GOT3 (cell line): ENCODE data around the gene CMIP.

Experiments
- DNase-seq: peaks from one replicate; lab custom pipeline; 2025; ENCODE audit warnings: mixed read lengths; lab: John Stamatoyannopoulos, UW

Gene CMIP

DNA sequence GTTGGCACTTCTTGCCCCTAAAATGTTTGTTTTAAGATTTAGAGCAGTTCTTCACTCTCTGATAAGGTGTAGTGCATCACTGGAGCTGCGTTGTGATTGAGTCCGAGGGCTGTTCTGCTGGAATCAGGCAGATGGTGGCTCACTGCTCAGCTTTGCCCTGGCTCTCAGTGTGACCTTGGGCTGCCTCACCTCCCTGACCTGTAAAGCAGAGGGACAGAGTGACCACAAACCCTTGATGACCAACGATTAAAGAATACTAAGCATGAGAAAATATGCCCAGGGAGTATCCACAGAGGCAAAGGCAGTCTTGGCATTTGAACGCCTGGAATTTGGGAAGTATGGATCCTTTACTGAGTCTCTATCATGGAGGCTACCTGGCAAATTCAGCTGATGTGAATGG is 18.1 kb downstream of the CMIP start:
- DNase-seq: no peak

DNA sequence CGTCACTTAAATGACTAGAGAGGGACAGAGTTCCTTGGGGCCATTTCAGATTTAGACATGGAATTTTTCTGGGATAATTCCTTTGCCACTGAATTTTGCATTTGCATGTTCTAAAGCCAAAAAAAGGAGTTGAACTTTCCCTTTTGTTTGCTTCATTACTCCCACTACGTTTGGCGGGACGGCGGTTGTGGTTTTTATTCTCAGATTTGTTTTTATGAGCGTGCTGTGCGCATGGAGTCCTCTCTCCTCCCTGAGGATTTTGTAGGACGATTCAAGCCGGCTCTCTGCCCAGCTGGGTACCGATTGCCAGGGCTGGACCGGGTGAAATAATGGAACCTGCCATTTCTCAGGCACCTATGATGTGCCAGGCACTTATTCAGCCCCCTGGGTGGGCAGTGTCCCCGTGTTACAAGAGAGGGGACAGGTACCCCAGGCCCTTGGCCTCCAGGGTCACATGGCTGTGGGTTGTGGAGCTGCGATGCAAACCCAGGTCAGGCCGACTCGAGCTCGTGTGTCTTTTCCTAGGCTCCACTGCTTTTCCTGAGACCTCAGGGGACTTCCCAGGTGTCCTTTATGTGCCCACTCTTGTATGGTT is 18.8 kb downstream of the CMIP start:
- DNase-seq: no peak

DNA sequence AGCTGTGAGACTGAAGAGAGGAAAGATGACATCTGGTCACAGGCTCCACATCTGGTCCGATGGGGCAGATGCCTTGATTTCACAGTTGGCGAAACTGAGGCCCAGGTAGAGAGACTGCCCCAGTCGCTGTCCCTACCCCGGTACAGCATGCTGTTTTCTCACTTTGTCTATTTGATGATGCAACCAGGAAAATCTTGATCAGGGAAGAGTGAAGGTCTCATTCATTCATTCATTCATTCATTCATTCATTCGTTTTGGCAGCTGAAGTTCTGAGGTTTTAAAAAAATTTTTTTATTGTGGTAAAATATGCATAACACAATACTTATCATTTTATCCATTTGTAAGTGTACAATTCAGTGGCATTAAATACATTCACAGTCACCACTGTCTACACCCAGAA is 19.7 kb downstream of the CMIP start:
- no peak for DNase-seq

DNA sequence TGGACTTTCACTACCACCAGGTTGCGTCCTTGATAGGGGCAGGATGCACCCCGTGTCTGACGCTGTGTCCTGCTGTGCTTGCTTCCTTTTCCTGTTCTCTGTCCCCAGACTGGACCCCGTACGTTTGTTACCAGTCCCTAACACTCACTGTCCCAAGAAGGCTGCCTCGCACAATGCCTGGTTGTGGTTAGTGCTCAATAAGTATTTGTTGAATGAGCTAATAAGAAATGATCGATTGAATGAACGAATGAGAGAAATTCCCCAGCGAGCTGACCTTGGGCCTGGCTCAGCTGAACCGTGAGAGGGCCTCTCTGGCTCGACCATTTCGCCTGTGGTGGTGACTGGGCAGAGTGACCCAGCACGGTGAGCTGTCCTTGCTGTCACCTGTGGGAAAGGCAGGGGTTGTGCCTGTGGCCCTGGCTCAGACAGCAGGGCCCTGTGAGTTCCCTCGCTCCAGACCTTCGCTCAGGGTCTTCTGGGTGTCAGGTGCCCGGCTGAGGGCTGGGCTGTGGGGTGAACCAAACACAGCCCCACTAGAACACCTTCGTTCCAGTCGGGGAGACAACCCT is 20.9 kb downstream of the CMIP start:
- no peak for DNase-seq

DNA sequence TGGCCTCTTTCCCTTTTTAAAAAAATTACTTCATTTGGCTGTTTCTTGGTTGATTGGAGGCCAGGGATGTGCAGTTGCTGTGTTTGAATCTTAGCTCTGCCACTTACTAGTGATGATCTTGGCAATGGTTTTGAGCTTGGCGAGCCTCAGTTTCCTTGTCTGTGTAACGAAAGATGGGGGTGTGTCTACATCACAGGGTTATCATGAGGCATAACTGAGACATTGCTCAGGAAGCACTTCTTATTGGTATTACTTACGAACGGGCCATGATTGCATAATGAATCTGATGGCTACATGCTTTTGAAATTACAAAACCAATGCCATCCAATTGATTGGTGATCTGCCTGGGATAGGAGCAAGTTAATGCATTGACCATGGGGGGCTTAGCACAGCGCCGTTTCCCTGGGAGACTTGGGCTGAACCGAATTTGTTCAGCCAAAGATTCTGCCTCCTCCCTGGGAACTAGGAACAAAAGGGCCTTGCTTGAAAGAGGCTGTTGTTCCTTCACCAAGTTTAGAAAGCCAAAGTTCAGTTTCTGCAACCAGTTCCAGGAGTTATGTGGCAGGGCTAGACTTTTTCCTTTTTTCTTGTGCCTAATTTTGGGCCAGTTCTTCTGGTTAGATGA is 21.9 kb downstream of the CMIP start:
- DNase-seq: no peak

DNA sequence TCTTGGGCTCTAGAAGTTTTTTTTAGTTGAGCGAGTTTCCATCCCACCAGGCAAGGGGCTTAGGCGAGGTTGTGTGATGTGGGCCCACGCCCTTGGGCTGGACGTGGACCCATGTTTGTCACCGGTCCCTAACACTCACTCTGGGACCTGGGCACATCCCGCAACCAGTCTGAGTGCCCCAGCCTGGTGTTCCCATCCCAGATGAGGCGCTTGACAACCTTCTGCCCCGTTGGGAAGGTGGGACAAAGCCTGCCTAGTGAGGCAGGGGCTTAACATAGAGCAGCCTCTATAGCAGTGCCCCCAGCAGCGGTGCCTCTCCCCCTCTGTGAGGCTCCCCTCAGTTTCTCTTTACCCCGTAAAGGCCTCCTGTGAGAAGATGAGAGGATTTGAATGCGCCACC is 22.5 kb downstream of the CMIP start:
- no peak for DNase-seq

DNA sequence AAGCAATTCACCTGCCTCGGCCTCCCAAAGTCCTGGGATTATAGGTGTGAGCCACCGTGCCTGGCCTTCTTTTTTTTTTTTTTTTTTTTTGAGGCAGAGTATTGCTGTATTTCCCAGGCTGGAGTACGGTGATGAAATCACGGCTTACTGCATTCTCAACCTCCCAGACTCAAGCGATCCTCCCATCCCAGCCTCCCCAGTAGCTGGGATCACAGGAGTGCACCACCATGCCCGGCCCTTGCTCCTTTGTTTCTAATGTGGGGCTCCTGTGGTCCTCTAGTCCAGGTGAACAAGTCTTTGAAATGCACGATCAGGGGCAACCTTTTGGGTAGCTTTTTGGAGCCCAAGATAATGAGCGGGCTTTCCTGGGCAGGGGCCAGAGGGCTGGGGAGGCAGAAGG is 23.2 kb downstream of the CMIP start:
- no peak for DNase-seq

DNA sequence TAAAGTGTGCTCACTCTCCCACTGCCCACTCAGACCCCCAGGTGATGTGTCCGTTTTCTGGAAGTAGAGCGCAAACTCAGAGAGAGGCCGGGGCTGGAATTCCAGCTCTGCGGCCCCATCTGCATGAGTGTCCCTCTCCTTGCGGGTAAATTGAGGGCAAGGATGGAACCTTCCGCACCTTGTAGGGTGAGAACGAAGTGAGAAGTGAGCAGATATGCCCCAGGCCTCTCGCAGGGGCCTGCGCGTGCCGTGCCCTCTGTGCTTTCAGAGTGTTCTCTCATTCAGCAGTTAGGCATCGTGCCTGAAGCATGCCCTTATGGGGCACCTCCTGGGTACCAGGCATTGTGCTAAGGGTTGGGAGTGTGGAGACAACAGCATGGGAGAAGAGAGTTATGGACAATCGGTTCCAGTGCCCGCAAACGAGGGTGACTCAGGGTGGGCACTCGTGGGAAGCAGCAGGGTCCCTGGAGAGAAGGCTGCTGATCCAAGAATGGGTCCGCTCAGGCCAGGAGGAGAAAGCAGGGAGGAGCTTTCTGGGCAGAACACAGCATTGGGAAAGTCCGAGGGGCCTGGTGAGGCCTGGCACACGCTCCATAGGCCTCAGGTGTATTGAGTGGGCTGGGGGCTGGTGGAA is 23.8 kb downstream of the CMIP start:
- DNase-seq: no peak

DNA sequence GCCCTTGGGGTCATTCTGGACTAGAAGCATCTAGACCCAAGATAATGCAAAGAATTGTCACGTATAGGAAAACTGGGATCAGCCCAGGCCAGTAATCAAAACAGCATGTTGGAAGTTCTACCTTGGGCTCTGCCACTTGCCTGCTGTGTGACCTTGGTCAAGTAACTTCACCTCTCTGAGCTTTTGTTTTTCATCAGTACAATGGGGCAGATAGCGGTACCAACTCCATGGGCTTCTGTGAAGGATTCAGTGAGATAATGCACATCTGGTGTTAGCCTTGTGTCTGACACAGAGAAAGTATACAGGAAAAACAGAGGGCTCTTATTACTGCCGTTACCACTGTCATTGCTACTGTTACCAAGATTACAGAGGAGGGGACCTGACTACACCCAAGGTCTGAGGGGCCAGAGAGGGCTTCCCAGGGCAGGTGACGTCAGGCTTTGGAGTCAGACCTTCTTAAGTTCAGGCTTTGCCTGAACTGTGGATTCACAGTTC is 24.6 kb downstream of the CMIP start:
- DNase-seq: no peak

DNA sequence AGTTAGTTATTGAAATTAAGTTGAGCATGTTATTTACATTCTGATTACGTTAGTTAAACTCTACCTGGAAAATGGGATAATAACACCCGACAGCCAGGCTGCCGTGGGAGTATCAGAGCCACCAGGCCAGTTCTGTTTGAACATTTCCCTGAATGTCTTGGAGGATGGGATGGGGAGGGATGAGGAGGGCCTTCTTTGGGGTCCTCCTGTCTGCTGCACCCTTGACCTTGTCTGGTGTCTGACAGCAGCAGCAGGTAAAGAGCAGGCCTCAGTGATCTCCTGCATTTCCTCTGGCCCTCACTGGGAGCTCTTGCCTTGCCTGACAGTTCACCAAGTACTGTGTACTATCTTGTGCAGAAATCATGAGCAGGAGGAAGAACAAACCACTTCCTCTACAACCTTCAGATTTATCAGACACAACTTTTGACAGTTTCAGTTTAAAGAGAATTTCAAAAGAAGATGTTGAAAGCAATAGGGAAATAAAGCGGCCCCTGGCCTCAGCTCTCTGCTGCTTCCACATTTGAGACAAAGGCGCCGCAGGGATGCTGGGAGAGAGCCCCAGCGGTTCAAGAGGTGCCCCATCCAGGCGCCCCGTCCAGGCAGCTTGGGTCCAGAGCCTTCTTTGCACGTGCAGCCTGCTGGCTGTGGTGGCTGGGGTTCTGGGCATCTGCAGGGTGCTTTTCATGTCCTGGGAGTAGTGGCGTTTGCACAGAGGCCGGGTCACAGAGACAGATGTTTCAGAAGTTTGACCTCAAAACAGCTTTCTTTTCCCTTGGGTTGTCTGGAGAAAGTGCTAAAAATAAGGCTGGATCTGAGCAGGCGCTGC is 25.3 kb downstream of the CMIP start:
- no peak for DNase-seq

DNA sequence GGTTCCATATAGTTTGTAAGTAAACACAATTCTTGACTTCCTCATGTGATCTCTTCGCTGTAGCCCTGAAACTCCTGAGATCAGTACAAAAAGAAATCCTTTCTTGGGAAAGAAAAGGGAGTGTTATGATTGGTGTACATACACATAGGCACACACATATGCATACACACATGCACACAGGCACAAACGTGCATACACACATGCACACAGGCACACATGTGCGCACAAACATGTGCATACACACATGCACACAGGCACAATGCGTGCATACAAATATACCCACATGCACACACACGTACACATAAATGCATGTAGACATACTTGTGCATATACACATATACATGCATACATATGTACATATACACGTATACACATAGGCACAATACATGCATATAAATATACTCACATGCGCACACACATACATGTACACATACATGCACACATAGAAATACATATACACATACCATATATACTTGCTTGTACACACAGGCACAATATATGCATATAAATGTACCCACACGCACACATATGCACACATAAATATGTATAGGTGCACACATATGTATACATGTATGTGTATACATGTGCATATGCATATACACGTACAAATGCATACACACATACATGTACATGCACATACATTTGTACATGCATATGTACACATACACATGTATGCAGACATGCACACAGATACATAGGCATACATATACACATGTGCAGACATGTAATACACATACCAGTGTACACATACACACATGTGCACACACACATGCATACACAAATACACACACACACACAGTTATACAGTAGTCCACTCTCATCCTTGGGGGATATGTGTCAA is 26.4 kb downstream of the CMIP start:
- no peak for DNase-seq

DNA sequence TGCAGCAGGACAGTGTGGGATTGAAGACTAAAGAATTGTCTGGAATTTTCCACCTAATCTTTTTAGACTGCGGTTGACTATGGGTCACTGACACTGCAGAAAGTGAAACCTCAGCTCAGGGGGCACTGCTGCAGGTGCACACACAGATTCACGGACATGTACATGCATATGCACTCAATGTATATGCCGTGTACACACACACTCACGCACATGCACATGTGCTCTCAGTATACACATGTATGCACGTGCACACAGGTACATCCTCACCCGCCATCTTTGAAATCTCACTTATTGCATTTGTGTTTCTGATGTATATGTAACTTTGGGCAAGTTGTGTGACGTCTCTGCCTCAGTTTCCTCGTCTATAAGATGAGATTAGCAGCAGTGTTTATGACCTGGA is 27.3 kb downstream of the CMIP start:
- no peak for DNase-seq

DNA sequence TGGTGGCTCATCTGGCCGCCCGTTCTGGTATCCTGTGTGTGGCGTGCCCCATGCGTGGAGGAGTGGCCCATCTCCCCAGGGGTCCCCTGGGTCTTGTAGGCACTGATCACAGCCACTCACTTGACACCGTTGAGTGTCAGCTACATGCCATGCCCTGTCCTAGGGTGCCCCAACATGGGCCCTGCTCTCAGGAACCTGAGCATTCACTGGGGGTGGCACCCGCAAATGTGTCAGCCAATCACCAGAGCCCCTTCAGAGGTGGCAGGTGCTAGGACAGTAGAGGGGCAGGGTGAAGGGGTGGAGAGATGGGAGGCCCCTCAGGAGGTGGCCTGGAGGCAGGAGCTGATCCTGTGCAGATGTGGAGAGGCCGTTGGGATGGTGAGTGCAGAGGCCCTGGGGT is 27.8 kb downstream of the CMIP start:
- DNase-seq: no peak

DNA sequence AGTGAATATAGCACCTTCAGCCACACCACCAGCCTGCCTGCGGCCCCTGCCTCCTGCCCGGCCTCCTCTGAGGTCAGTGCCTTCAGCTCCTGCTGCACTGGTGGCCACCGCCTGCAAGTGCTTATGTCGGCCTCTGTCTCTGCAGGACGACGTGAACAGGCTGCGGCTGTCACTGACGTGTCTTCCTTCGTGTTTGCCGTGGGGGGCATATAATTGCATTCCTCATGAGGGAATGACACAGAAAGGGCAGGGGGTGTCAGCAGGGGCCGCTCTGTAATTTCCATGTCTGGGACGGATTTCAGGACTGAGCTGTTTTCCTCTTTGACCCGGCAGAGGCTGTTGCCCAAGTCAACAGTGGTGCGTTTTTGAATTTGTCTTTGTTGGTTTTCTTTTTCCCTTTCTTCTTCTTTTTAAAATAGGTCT is 28.5 kb downstream of the CMIP start:
- no peak for DNase-seq

DNA sequence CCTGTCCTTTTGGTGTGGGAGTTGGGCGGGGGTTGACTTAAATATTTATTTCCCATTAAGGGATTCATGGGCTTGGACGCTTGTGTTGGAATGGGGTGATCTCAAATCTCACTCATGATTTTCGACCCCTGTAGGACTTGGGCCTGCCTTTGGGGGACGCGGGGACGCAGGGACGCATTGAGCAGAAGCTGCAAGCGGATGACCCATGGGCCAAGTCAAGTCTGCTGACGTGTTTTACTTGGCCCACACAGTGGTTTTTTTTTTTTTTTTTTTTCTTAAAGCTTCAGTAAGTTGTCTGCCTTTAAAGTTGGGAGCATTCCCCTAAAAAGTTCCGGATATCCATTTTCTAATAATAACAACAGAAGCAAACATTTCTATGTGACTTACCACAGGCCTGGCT is 28.9 kb downstream of the CMIP start:
- no peak for DNase-seq

DNA sequence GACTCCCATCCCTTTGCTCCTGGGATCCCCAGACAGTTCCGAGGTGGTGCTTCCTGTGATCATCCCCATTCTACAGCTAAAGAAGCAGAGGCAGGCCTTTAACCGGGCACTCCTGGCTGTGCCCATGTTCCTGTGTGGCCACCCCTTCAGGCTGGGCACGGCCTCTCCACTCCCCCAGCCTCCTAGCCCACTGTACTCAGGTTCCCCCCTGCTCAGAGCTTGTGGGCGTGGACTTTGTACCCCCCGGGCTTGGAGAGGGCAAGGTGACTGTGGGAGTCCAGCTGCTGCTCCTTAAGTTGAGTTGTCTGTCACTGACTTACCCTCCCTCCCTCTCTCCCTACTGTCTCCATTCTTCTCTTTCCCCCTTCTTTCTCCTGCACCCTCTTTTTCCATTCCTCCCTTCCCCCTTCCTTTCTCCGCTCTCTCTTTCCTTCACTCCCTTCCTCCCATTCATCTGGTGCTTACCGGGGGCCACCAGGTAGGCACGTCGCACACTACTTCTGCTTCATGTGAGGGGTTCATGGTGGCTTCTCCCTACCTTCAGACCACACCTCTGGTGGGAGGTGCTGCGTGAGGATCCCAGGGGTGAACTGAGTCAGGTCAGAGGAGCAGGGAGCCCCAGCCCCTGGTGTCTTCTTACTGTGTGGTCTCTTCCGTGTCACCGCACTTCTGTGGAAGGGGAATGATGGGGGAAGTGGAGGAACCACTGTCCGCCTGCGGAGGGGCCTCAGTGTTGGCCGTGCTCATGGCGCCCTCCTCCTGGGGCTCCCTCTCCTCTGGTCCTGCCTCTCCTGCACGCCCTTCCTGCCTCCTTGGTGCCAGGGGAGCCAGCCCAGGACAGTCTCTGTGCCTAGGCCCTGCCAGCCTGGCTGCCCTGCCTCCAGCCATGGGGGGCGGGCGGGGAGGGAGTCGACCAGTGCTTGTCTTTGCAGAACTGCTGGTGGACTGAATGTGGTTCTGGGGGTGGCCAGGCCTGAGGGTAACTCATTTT is 29.7 kb downstream of the CMIP start:
- no peak for DNase-seq

DNA sequence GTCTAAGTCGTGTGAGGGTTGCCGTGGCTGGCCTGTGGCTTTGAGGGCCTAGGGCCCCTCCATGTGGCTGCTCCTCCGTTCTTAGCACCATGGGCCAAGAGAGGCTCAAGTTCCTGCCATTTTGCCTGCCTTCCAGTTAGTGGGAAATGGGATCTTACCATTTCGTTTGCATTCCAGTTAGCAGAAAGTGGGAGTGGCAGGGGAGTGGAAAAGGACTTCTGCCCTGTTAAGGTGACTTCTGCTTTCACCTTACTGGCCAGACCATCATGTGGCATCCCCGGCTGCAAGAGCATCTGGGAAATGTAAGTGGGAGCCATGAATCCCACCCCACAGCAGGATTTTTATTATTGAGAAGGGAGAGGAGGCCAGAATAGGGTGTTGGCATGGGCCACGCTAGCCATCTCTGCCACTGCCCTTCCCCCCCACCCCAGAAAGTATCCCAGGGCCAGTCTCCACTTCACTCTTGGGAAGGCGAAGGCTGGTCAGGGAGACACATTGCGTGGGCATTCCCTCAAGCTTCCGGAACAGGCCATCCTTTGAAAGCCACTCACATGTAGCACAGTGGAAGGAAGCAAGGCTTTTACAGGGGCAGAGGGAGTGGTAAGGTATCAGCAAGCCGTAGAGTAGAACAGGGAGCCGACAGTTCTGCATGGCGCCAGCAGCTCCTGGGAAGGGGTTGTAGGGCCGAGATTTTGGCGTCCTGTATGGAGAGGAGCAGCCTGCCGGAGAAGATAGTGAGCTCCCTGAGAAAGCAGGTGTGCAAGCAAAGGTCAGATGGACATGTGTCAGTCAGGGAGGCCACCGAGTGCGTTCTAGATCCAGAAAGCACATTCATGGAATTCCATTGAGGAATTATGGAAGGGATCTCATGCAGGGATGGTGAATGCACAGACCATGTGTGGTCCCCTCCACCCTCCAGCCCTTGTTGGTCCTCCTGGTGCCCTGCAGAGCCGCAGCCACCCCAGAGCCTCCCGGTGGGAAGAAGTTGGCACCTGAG is 33.4 kb downstream of the CMIP start:
- DNase-seq: no peak

DNA sequence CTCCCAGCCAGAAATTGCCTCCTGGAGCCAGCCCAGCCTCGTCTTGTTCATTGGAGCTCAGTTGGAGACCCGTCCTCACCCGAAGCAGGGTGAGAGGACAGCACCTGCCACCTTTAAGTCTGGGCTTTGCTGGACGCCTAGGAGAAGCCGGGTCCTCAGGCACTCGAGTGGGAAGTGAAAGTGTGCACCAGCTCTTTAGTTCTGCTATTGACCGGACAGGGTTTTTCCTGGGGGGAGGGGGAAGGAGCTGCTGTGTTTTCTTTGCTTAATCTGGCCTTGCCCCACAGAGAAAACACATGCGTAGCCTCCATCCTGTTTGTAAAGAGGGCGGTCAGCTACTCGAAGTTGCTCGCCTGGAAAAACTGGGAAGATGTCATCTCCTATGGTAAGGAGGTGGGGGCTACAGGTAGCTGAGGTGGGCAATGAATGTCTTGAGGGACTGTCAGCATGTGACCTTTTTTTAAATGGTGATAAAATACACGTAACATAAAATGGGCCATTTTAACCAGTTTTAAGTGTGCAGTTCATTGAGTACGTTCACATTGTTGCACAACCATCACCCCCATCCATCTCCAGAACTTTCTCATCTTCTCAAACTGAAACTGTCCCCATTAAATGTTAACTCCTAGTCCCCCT is 34.4 kb downstream of the CMIP start:
- no peak for DNase-seq
